ENCODE results near the gene SPDYE4.

DNA sequence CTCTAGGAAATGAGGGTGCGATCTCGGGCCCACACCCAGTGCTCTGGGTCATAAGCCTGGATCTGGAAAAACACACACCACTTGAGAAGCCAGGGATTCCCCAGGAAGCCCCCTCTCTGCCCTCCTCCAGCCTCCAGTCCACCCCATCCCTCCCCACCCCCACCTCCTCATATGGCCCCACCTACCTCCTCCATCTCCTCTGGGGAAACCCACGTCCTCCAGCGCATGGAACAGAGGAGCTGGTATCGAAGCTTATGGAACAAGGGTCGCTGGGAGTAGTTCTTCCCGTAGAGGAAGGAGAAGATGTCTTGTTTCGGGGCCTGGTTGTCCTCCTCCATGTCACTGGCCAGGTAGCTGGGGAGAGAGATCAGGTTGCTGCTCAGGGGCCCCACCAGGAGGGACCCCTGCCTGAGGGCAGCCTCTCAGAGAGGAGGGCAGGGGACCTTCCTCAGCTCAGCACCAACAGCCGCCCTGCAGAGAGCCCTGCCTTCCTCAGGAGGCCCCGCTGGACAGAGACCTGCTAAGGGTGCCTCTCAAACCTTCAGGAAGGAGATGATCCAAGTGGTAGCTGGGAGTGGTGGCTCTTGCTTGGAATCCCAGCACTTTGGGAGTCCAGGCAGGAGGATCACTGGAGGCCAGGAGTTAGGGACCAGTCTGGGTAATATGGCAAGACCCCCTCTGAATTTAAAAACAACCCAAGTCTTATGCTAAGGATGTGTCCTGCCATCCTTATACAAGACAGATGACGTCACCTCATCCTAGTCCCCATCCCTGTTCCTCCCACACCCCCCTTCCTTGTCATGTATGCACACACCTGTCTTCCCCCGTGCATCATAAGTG is 5.0 kb downstream of the SPDYE4 start:
- TF ChIP-seq, protein P1, sequence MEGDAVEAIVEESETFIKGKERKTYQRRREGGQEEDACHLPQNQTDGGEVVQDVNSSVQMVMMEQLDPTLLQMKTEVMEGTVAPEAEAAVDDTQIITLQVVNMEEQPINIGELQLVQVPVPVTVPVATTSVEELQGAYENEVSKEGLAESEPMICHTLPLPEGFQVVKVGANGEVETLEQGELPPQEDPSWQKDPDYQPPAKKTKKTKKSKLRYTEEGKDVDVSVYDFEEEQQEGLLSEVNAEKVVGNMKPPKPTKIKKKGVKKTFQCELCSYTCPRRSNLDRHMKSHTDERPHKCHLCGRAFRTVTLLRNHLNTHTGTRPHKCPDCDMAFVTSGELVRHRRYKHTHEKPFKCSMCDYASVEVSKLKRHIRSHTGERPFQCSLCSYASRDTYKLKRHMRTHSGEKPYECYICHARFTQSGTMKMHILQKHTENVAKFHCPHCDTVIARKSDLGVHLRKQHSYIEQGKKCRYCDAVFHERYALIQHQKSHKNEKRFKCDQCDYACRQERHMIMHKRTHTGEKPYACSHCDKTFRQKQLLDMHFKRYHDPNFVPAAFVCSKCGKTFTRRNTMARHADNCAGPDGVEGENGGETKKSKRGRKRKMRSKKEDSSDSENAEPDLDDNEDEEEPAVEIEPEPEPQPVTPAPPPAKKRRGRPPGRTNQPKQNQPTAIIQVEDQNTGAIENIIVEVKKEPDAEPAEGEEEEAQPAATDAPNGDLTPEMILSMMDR (IDR thresholded peaks at IDR 0.05; ENCODE audit: low read depth, low read length): no peak
- TF ChIP-seq POLR2A (IDR thresholded peaks at IDR 0.05; ENCODE audit: extremely low read depth, insufficient read length): no peak
